HG03095 (cell line): ENCODE measurements around the gene SLC25A26.
"Not testable (repeated sequence)": the region's sequence is repeated elsewhere in the genome, so short reads cannot be mapped to it uniquely, and the experiment has no call there.

Experiments
- ATAC-seq: cut with Tn5 transposase; IDR thresholded peaks from one replicate; pipeline ENCODE4 v1.9.1; 2021; ENCODE audit warnings: moderate library complexity; ENCODE audit not compliant: unreplicated experiment

Gene SLC25A26

DNA sequence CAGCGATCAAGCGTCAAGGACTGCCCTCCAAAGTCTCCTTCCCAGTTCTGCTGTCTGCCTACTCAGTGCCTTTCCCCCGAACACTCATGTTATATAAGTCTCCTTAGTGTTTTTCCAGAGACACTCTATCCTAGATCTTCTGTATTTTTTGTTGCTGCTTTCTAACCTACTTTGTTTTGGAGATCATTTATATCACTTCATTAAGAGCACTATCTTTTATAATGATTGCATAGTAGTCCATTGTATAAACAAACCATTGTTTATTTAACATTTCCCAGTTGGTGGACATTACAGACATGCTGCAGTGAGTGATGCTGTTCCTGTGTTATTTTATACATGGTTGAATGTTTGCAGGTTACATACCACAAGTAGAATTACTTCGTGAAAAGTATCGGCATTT, 47.1 kb downstream of the SLC25A26 start:
- no peak for ATAC-seq

DNA sequence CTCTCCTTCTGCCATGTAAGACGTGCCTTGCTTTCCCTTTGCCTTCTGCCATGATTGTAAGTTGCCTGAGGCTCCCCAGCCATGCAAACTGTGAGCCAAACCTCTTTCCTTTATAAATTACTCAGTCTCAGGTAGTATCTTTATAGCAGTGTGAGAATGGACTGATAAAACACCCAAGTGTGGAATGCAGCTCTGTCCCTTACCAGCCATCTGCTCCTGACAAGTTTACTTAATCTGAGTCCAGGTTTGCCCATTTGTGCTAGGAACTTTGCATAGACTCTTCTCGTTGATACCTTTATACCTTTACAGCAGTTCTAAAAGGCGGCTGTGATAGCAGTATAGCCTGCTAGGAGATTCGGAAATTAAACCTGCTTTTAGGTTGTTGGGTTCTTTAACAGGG, 48.1 kb downstream of the SLC25A26 start:
- no peak for ATAC-seq

GRCh38 chr3:66269411-66269810, 48.6 kb downstream of the SLC25A26 start:
- ATAC-seq = no peak

- ATAC-seq = no peak
Measured at GRCh38 chr3:66270288-66270687, 49.5 kb downstream of the SLC25A26 start.

DNA sequence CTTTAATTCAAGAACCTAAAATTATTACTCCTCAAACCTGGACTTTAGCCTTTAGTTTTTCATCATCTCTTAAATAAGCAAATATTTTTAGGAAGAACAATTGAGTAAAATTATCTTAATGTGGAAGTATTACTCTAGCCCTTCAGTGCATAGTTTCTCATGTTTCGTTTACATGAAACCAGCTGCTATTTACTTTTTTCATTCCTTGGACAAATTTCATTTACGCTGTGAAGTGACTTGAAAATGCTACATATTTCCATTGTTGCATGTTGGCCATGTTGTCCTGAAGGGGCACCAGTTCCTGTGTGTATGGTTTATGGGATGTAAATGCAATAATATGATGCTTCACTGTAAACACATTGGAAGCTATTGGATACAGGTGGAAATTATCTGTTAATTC, 49.9 kb downstream of the SLC25A26 start:
- no peak for ATAC-seq

DNA sequence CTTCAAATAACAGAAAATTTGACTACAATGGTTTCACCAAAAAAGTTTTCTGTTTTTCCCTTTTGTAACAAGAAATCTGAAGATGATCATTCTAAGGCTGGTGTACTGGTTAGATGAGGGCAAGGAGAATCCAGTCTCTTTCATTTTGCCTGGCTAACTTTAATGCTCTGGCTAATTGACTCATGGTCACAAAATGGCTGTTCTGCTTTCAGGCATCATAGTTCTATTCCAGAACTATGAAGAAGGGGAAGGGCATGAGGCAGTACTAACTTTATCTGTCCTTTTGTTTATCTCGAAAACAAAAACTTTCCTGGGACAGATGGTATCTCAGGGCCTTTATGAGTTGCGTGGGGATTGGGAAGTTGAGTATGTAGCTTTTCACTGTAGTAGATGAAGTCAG, 50.4 kb downstream of the SLC25A26 start:
- no peak for ATAC-seq

- no peak for ATAC-seq
Measured at GRCh38 chr3:66272016-66272415, 51.2 kb downstream of the SLC25A26 start.

DNA sequence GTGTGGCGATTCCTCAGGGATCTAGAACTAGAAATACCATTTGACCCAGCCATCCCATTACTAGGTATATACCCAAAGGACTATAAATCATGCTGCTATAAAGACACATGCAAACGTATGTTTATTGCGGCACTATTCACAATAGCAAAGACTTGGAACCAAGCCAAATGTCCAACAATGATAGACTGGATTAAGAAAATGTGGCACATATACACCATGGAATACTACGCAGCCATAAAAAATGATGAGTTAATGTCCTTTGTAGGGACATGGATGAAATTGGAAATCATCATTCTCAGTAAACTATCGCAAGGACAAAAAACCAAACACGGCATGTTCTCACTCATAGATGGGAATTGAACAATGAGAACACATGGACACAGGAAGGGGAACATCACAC, 54.0 kb downstream of the SLC25A26 start:
- ATAC-seq = not testable (repeated sequence)

DNA sequence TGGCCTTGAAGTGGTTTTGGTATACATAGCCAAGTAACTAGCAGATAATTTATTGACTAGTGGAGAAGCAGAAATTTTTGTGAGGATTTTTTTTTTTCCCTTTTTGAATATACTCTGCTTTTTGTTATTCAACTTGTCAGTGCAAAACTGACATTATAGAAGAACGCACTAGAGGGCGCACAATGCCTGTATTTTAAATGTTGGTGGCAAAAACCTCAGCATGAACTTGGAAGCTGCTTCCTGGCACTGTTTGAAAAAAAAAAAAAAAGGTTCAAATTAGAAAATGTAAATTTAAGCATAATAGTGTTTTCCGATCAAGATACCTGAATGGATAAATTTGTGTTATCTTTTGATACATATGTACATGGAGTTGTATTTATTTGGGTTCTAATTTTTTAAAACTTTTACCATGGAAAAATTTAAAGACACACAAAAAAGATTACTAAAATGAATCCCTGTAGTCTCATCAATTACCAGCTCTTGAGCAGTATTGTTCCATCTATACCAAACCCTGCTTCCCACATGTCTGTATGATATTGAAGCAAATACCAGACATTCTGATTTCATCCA, 56.0 kb downstream of the SLC25A26 start:
- no peak for ATAC-seq

DNA sequence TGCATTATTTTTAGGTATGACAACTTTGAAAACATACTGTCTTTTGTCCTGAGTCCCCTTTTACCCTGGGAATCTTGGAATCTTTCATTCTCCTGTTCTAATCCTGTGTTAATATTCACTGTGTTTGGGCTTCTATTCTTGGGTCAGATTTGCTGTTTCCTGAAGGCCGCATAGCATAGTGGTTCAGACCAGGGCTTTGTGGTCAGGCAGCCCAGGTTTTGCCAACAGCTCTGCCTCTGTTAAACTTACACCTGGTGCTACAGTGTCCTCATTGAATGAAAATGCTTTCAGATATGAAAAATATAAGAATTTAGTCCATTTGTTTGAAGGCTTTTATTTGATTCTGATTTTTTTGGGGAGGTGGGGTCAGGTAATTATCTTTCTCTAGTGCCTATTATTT, 58.4 kb downstream of the SLC25A26 start:
- ATAC-seq = no peak

- no peak for ATAC-seq
Measured at GRCh38 chr3:66280304-66280703, 59.5 kb downstream of the SLC25A26 start.

GRCh38 chr3:66291922-66292321, 71.1 kb downstream of the SLC25A26 start:
- not testable (repeated sequence) for ATAC-seq

DNA sequence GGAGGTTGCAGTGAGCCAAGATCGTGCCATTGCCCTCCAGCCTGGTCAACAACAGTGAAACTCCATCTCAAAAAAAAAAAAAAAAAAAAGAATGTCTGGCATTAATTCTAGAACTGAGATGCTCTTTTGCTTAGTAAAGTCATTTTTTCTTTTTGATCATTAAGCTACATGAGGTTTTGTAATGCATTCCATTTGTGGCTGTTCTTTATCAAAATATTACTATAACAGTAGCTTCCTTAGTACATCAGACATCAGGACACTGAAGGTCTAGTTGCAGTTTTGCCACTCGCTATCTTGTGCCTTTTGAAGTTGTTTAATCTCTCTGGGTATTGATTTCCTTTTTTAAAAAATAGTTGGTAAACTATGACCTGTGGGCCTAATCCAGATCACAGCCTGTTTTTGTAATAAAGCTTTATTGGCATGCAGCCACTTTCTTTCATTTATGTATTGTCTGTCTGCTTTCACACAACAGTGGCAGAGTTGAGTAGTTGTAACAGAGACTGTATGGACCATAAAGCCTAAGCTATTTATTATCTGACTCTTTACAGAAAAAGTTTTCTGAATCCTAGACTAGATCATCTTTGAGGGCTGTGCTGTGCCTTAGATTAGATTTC, 76.6 kb downstream of the SLC25A26 start:
- ATAC-seq = no peak

DNA sequence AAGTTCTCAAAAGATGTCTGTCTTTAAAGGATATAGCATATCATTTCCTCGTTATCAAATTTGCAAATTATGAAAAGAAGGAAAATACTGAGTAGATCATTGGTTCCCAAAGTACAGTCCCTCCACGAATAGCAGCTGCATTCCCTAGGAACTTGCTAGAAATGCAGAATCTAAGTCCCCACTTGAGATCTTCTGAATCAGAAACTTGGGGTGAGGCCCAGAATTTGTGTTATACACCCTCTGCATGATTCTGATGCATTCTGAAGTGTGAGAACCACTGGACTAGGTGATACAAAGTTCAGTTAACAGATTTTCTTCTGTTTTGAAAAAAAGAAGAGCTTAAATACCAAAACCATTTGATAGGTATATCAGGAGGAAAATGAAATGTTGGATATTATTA, 77.1 kb downstream of the SLC25A26 start:
- ATAC-seq = no peak

DNA sequence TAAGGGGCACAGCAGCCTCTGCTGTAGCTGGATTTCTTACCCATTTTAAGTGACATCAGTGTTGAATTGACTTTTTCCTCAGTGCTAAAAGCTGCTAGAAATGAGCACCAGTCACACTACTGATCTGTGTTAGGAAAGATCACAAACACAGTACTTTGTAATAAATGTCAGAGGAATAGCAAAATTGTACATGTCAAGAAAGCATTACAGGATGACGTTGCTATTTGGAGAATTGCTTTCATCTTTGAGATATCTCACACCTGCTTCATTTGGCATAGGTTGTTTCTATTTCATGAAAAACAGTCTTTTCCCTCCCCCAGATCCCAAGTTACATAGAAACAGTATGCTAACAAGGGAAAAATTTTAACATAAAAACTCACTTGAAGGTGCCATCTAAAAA, 77.8 kb downstream of the SLC25A26 start:
- ATAC-seq = no peak

DNA sequence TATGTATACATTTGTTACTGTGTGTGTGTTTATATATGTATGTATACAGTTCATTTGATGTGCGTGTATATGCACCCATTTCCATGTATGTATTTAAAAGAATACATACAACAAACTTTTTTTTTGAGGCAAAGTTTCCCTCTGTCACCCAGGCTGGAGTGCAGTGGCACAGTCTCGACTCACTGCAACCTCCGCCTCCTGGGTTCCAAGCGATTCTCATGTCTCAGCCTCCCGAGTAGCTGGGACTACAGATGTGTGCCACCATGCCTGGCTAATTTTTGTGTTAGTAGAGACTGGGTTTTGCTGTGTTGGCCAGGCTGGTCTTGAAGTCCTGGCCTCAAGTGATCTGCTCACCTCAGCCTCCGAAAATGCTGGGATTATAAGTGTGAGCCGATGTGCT, 78.3 kb downstream of the SLC25A26 start:
- not testable (repeated sequence) for ATAC-seq

DNA sequence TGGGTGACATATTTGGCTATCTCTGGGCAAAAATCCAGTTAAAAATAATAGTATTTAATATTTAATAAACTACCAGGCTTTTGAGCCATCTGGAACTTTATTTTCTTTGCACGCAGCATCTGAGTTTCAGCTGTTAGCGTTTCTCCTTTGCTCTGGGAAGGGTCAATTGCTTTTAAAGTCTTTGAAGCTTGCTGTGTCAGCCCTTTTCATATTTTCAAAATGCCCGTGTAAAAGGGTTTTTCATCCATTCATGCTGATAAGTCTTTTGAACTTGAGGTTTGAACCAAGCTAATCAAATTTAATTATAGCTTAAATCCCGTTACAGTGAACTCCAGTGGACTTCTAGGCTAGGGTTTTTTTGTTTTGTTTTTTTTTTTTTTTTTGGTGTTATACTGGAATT, 79.1 kb downstream of the SLC25A26 start:
- no peak for ATAC-seq

- ATAC-seq = no peak
Measured at GRCh38 chr3:66302288-66302687, 81.5 kb downstream of the SLC25A26 start.

DNA sequence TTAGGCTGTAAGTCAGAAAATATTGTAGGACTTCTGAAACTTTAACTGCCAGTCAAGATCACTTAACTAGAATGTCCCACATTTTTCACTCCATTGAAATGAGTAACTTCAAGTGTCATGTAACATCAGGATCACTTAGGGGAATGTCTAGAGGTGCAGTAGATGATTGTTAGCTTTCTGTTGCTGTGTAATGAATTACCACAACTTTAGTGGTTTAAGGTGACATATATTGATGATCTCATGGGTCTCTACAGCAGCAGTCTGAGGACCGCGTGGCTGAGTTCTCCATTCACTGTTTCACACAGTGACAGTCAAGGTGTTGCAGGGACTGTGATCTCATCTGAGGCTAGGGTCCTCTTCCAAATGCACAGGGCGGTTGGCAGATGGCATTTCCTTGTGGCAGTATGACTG, 82.7 kb downstream of the SLC25A26 start:
- ATAC-seq = no peak

- no peak for ATAC-seq
Measured at GRCh38 chr3:66304293-66304692, 83.5 kb downstream of the SLC25A26 start.

GRCh38 chr3:66306086-66306485, 85.3 kb downstream of the SLC25A26 start:
- not testable (repeated sequence) for ATAC-seq

GRCh38 chr3:66306991-66307390, 86.2 kb downstream of the SLC25A26 start:
- ATAC-seq = not testable (repeated sequence)

DNA sequence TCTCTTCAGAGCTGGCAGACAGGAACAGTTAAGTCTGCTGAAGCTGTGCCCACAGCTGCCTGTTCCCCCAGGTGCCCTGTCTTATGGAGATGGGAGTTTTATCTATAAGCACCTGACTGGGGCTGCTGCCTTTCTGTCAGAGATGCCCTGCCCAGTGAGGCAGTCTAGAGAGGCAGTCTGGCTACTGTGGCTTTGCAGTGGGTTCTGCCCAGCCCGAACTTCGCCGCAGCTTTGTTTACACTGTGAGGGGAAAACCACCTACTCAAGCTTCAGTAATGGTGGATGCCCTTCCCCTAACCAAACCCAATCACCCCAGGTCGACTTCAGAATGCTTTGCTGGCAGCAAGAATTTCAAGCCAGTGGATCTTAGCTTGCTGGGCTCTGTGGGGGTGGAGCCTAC, 91.2 kb downstream of the SLC25A26 start:
- ATAC-seq = no peak
